HG02763 (cell line): ENCODE measurements around the gene ANK2.
A peak's percentile ranks its signal among the peaks of the same experiment; 100 is the strongest.

ENCODE experiments used
- ATAC-seq: cut with Tn5 transposase; IDR thresholded peaks from one replicate; pipeline ENCODE4 v1.9.1; 2021; ENCODE audit warnings: mild to moderate bottlenecking, moderate library complexity; ENCODE audit not compliant: unreplicated experiment

The ANK2 gene

DNA sequence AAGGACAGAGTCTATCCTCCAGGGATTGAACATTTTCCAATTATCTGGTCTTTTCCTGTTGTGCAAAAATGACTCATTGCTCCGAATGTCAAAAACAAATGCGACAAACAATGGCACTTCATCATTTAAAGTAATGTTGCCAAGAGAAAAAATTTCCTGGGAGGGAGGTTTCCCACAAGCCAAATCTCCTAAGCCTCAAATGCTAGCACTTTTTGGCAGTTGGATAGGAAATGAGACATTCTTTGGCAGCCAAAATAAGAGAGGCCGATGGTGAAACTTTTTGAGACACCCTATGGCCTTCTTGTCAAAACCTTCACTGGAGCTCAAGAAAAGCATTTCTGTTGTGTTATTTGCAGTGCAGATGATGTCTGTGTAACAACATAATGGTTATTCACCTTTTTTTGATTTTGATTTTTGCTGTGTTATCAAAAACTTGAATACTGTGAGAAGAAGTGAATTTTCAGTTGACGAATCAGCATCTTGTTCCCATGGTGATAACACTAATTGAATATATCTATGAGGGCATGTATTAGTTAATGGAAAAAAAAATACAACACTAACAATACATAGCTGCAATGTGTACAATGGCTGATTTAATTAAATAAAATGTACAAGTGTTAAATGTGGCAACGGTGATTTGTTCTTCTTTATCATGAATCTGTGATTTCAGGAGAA, 333.8 kb downstream of the ANK2 start:
- no peak for ATAC-seq

DNA sequence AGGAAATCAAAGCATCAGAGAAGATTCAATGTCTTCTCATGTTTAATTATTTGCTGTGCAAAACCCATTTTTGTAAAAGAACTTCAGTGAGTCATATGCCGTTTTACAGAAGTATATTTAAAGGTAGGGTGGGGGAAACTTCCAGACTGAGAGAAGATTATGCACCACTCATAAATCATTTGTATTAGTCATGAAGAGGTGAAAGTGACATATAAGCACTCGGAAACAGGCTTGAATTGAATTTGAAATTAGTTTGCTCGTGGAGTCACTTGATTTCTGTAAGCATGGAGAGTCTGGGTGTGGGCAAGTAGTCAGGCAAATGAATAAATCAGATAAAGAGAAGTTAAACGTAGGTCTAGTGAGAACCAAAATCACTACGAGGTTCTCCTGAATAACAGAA, 335.1 kb downstream of the ANK2 start:
- ATAC-seq = no peak

DNA sequence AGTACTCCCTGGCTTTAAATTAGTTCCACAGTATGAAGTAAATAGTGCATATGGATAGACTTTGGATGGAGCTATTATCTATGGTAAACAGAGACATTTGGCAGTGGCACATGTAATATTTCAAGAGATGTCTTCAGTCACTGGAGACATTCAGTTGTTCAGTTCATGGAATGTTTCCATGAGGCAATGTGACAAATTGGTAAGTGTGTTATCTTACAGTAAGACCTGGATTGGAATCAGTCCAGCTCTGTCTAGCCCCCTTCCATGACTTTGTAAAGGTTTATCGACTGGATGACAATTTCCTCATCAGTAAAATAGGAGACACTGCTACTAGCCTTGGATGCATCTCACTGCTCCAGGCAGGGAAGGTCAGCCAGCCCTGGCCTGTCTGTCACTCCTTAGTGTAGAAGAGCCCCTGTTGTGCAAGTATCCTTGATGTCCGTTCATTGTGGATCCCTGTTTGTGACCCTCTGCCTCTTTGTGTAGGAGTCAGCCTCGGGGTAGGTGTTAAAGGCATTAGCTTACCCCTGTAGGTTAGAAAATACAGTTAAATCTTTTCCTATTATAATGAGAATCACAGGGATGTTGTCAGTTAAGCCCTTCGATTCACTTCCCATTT, 335.9 kb downstream of the ANK2 start:
- no peak for ATAC-seq

DNA sequence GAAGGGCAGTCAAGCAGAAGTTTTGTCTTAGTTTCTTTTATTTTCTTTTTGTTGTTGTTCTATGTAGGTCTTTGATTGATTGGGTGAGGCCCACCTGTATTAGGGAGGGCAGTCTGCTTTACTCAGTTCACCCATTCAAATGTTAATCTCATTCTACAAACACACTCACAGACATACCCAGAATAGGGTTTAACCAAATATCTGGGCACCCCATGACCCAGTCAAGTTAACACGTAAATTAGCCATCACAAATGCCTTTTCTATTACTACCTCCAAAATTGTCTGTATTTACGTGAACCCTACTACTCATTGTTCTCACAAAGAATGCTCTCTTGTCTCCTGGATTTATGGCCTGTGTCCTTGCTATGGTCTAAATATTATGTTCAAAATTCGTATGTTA, 339.7 kb downstream of the ANK2 start:
- no peak for ATAC-seq

DNA sequence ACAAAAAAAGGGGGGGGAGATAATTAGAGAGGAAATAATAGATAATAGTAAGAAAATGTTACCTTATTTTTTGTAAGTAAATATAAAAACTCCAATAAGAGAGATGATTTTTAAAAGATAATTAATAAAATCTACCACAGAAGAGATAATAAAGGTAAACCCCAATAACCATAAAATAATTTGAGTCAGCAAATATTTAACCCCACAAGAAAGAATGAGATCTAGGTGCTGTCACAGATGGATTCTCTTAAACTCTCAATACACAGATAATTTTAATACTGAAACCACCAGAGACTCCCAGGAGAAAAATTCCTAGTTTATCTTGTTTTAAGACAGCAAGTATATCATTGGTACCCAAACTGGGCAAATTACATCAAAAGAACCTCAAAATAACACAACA, 341.4 kb downstream of the ANK2 start:
- ATAC-seq = no peak

DNA sequence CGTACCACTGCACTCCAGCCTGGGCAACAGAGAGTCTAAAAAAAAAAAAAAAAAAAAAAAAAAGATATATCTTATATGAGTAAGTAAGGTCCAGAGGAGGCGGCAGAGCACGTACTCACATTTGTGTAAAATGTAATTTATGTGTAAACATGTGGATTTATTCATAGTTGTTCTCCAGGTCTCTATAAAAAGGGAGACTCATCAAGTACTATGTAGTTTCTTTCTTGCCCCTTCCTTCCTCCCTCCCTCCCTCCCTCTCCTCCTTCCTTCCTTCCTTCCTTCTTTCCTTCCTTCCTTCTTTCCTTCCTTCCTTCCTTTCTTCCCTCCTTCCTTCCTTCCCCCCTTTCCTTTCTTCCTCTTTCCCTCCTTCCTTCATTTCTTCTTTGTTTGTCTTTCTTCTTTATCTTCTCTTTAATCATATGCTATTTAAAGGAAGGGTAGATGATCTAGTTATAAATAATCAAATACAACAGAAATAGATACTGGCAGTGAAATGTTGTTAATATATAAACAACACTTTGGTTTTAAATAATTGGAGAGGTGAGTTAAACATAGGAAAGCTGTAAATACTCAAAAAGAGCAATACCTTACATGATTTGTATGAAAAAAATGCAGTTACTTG, 344.8 kb downstream of the ANK2 start:
- ATAC-seq = no peak

DNA sequence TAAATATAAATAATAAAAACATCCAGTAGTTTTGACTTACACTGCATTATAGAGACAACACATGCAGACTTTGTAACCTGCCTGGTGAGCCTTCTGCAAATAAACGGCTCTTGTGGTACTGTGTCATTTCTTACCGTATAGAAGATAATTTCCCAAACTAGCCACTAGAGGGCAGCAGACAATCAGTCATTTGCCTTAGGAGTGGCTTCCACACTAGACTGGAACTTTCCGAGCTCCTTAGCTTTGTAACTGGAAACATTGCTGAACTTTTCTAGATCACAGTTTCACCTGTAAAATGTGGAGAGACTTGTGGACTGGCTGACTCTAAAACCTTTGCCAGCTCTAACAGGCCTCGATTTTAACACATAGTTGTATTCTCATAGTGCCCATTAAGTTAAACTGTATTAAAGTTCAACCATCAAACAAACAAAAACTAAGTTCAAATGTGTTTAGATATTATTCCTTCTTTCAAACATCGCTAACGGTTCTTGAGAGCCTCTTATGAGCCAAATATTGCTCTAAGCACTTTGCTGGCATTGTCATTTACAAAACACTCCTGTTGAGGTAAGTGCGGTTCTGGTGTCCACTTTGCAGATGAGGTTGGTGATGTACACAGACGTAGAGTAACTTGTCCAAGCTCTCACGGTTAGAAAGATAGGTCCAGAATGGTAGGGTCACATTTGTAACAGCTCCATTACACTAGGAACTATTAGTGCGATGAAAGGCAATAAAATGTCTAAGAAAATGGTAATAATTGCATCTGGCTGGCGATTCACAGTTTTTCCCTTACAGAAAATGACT, 345.5 kb downstream of the ANK2 start:
- ATAC-seq = peak; percentile 98

DNA sequence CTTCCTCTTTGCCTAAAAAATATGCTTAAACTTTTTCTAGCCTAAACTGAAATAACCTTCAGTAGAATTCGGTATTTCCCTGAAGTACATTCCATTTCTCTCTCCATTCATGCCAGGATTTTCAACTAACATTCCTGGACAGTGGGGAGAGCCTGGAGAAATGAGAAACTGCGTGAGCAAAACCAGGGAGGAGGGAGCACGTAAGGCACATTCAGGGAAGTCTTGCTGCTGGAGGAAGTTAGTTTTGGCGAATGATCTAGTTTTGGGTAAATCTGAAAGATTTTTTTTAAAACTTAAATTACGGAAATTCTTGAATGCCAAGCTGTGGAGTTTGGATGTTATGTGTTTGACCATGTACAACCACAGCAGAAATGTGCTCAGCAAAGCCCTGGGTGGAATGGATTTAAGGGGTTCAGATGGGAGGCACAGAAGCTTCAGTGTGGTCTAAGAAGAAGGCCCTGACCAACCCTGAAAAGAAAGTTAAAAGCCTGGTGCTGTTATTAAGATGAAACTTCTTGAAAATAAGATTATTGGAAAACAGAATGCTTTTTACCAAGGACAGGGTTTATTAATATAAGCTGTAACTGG, 347.8 kb downstream of the ANK2 start:
- no peak for ATAC-seq

DNA sequence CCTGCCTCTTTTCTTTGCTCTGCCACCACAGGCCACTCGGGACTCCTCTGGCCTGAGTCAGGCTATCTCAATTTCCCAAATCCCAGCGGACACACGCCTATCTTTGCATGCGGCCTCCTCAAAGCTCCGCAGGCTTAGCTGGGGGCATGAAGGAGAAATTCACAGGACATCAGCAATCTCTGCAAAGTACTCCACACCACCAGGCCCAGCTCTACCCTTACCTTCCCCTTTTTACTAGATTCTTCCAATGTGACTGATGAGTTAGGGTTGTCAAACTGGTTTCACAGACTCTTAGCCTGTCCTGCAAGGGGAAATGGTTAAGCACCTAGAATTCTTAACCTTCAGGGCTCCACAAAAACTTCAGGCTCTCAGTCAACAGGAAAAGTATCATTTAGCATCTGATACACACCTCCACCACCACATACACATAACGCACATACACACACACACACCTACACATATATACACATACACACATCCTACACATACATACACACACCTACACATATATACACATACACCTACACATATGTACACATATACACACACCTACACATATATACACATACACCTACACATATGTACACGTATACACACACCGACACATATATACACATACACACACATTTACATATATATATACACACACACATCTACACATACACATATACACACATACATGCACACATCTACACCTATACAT, 349.1 kb downstream of the ANK2 start:
- ATAC-seq = no peak

DNA sequence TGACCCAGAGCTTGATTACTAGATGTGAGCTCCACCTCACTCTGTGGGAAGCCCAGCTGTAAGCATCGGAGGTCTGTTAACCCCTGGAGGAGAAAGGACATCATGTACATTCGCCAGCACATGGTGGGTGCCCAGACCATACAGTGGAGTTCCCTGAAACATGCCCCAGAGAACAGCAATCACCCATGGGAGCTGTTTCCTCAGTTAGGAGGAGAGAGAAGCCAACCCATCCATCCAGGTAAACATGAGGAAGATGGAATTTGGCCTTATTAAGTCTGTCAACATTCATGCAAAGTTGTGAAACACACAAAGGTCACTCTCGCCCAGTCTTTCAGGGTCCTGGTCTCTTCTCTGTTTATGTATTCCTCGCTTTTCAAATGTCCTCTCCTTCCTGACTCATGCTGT, 354.7 kb downstream of the ANK2 start:
- no peak for ATAC-seq

DNA sequence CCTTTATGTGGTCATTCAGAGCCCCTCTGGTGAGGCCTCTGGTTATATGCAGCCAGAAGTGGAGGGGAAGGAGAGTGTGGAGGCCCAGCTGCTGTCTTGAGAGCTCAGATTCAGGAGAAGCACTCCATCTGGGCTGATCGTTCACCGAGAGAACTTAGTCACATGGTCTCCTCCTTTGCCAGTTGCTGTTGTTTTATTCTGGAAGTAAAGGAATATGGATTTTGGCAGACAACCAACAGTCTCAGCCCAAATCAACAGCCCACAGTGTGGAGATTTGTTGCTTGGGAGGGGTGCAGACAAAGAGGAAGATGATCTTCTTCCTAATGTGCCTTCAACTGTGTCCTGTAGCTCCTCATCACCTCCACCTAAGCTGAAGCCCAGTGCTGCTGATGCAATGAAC, 355.4 kb downstream of the ANK2 start:
- ATAC-seq = no peak

DNA sequence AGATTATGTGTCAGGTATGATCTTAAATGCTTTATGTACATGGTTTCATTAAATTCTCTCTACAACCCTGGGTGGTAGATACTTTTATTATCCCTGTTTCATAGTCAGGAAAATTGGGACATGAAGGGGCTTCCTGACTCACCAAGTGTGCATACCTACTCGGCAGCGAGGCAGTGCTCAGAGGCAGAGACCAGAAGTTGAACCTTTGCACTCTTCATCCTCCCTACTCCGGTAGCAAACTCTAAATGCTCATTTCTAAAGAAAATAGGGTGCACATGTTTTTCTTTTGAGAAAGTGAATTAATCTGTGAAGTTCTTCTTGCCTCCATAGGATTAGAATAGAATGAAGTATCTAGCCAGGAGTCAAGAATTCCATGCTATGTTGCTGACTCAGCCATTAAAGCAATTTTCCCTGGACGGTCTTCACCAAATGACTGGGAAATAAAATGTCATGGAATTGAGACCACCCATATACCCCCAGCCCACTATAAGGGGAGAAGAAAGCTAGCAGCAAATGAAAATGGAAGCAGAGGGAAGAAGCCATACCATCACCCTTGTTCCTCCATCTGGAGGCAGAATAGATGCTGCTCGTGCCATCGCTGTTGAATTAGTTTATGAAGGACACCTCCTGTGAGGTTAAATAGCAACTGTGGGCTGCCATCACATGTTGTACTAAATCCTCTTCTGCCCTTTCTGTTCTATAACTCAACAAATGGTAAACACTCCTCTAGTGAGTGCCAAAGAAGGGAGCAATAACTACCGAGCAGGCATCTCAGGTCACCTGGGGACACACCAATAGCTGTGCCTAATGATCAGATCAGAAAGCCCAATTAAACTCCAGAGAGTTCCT, 356.6 kb downstream of the ANK2 start:
- ATAC-seq = no peak

DNA sequence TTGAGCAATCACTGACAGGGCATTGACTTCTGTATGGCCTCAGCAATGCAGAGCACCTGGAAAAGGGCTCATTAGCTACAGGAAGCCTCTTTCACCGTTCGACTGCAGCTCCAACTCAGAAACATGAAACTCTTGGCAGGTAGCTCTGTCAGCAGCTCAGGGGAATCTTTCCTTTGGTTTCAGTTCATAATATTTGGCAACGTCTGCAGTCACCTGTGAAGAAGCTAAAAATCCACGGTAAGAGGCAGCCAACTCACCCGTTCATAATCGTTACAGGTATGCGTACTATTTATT, 357.2 kb downstream of the ANK2 start:
- ATAC-seq = no peak

DNA sequence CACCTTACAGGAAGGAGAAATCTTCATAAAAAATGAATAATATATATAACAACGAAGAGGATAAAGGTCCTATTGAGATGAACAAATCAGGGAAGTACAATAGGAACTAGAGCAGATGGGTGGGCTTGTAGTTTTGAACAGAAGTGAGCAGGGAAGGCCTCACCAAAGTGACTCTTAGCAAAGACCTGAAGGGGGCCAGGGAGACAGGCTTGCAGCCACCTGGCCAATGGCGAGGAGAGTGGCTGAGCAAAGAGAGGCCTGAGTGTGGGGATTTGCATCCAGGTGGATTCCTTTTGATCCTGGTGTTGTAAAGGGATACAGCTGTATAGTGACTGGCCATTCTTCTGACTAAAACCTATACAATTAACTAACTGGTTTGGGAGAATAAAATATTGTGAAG, 358.0 kb downstream of the ANK2 start:
- ATAC-seq = no peak

DNA sequence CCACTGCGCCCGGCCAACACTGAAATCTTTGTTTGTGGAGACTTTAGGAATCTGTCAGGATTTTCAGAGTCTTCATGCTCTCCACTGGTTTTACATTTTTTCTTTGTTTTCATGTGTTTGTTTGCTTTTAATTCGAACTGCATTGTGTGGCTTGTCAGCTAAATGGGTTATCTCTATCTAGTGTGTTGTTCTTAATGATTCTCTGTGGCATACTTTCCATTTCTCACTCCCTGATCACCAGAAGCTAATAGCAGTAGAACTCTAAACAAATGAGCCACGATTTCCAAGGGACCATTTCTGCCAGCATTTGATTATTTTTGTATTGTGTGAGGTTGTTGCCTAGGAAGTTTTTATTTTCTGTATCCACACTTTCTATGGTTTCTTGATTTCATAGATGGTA, 359.7 kb downstream of the ANK2 start:
- no peak for ATAC-seq

DNA sequence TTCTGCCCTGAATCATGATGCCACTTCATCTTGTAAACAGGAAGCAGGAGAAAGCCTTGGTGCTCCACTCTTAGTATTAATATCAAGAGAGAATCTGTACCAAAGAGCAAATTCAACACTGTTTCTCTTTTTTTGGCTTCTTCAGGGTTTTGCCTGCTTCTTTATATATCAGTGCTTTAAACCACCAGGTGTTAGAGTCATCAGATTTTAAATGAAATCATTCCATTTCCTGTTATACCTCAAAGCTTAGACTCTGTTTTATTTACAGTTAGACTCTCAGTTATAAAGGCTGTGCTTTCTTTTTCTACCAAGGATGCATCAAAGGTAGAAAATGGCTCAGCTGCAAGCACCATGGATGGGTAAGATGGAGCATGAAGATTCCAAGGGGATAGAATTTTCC, 361.2 kb downstream of the ANK2 start:
- no peak for ATAC-seq

DNA sequence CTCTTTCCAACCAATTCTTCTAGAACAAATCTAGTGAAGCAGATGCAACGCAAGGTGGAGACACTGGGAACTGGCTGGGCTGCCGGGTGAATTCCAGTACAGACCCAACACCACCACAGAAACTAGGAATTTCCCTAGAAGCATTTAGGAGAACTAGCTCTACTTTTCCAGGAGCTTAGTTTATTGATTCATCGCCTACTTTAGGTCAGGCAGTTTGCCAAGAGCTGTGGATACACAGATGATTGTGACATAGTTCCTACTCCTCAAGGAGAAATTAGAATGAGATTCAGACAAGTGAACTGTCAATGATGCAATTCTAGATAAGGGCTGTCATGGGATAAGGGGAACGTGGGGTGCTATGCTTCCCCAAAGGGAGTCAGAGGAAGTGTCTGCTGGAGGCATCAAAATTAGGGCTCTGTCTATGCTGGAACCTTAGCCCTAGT, 362.1 kb downstream of the ANK2 start:
- no peak for ATAC-seq

DNA sequence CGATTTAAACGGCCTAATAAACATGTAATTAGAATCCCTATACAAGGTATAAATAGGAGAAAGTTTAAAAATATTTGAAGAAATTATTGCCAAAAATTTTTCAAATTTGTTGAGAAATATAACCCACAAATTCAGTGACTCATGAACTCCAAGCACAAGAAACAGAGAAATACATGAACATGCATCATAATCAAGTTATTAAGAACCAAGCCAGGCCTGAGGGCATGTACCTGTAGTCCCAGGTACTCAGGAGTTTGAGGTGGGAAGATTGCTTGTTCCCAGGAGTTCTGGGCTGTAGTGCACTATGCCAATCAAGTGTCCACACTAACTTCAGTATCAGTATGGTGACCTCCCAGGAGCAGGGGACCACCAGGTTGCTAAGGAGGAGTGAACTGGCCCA, 370.2 kb downstream of the ANK2 start:
- ATAC-seq = no peak

DNA sequence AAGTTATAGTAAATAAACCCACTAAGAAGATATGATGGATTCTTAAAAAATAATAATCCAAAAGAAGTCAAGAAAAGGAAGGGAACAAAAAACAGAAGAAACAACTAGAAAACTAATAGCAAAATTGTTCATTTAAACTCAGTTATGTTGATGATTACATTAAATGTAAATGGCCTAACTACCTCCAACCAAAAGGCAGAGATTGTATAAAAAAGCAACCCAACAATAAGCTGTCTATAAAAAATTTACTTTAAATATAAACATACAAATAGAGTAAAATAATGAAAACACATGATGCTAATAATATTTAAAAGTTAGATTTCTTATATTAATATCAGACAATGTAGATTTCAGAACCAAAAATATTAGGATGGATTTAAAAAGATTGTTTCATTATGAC, 371.5 kb downstream of the ANK2 start:
- ATAC-seq = no peak

DNA sequence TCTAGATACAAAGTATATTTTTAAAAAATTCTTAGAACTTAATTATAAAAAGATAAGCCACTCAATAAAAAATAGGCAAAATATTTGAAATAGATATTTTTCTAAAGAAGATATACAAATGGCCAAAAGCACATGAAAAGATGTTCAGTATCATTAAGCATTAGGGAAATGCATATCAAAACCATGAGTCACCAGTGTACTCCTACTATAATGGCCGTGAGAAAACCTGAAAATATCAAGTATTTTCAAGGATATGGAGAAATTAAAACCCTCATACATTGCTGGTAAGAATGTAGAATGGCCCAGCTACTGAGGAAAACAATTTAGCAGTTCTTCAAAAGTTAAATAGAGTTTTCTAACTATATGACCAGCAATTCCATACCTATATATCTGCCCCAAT, 374.2 kb downstream of the ANK2 start:
- no peak for ATAC-seq
